CMK (cell line): ENCODE results near the gene ZNF579.

Experiments
- DNase-seq: peaks from one replicate; pipeline ENCODE4 v3.0.0-alpha.2; 2010; ENCODE audit warnings: low read depth

Gene ZNF579

GRCh38 chr19:55567708-55568328, 12.8 kb downstream of the ZNF579 start:
- DNase-seq, result no peak

GRCh38 chr19:55566823-55567222, 13.8 kb downstream of the ZNF579 start:
- no peak for DNase-seq

- DNase-seq, result no peak
Observed at GRCh38 chr19:55563261-55563690, 17.4 kb downstream of the ZNF579 start.

- no peak for DNase-seq
Observed at GRCh38 chr19:55559684-55560083, 21.0 kb downstream of the ZNF579 start.

- DNase-seq, result no peak
Observed at GRCh38 chr19:55554741-55555152, 25.9 kb downstream of the ZNF579 start.

GRCh38 chr19:55554302-55554701, 26.3 kb downstream of the ZNF579 start:
- no peak for DNase-seq

GRCh38 chr19:55553217-55554182, 27.1 kb downstream of the ZNF579 start:
- no peak for DNase-seq

GRCh38 chr19:55552620-55553019, 28.0 kb downstream of the ZNF579 start:
- DNase-seq, result no peak

GRCh38 chr19:55552206-55552605, 28.4 kb downstream of the ZNF579 start:
- no peak for DNase-seq

- no peak for DNase-seq
Observed at GRCh38 chr19:55550321-55550650, 30.4 kb downstream of the ZNF579 start.

GRCh38 chr19:55549500-55550320, 30.9 kb downstream of the ZNF579 start:
- no peak for DNase-seq

- no peak for DNase-seq
Observed at GRCh38 chr19:55546822-55547614, 33.6 kb downstream of the ZNF579 start.

GRCh38 chr19:55546011-55546410, 34.6 kb downstream of the ZNF579 start:
- no peak for DNase-seq

- no peak for DNase-seq
Observed at GRCh38 chr19:55545443-55545842, 35.2 kb downstream of the ZNF579 start, which contains the start of gene SBK3. TSS of gene SBK3 (minus strand) at chr19:55545543. CDS start at chr19:55545543, 0 bp downstream.

GRCh38 chr19:55544776-55545439, 35.7 kb downstream of the ZNF579 start:
- no peak for DNase-seq

- DNase-seq, result no peak
Observed at GRCh38 chr19:55544014-55544413, 36.6 kb downstream of the ZNF579 start.

- DNase-seq, result no peak
Observed at GRCh38 chr19:55543567-55543966, 37.1 kb downstream of the ZNF579 start.

- no peak for DNase-seq
Observed at GRCh38 chr19:55542292-55542855, 38.3 kb downstream of the ZNF579 start.

- no peak for DNase-seq
Observed at GRCh38 chr19:55541091-55541490, 39.6 kb downstream of the ZNF579 start.

- DNase-seq, result no peak
Observed at GRCh38 chr19:55540619-55541018, 40.0 kb downstream of the ZNF579 start.
